Transverse colon (tissue), 4 donors: ENCODE data around the gene PPM1L. TPM values are rescaled to one million over a fixed set of nuclear protein-coding genes. Genes with fewer than 3 reads are reported as not detected.
A peak's percentile ranks its signal among the peaks of the same experiment; 100 is the strongest.
"Not testable (repeated sequence)": the region's sequence is repeated elsewhere in the genome, so short reads cannot be mapped to it uniquely, and the experiment has no call there.

ENCODE experiments used
- DNase-seq: peaks from one replicate; pipeline ENCODE4 v3.0.0-alpha.2; 2019
- H3K27ac ChIP-seq, 4 donors: fragments of 200-600 bp; sonication (generic); 2 replicates each; pipeline ENCODE4 v1.5.1; 2016 to 2018; ENCODE audit warnings: inconsistent platforms in 4 of 4
- H3K27me3 ChIP-seq: fragments of 200-600 bp; sonication (generic); 2 replicates; pipeline ENCODE4 v1.5.1; 2017; ENCODE audit warnings: inconsistent platforms
- H3K36me3 ChIP-seq, 4 donors: fragments of 200-600 bp; sonication (generic); 2 replicates each; pipeline ENCODE4 v1.5.1; 2017 to 2019; ENCODE audit warnings: inconsistent platforms in 4 of 4
- H3K4me1 ChIP-seq, 4 donors: fragments of 200-600 bp; sonication (generic); 2 replicates each; pipeline ENCODE4 v1.5.1; 2017 to 2020; ENCODE audit warnings: inconsistent platforms in 4 of 4
- H3K4me3 ChIP-seq, 4 donors: fragments of 200-600 bp; sonication (generic); 1 replicate in 1 of 4; 2 replicates in 3 of 4; pipeline versions ENCODE4 v1.5.1 to v1.6.1; 2017 to 2019; ENCODE audit warnings: inconsistent platforms in 4 of 4
- H3K9me3 ChIP-seq, 2 donors: fragments of 200-600 bp; sonication (generic); 2 replicates each; pipeline ENCODE4 v1.5.1; 2017 to 2019; ENCODE audit warnings: inconsistent platforms in 2 of 2
- EP300 ChIP-seq: sonication (generic); formaldehyde crosslinking; IDR thresholded peaks from one replicate; pipeline ENCODE4 v1.6.1; 2017; ENCODE audit warnings: antibody characterized with exemption, low read depth
- POLR2A ChIP-seq: fragments of 450-650 bp; IDR thresholded peaks from one replicate; pipeline ENCODE4 v1.6.1; 2016; ENCODE audit warnings: antibody characterized with exemption, mild to moderate bottlenecking, moderate library complexity
- POLR2AphosphoS5 ChIP-seq, 3 donors: sonication (generic); formaldehyde crosslinking; IDR thresholded peaks; one replicate each; pipeline ENCODE4 v1.6.1; 2016; ENCODE audit warnings: antibody characterized with exemption in 3 of 3
- WGBS, 2 donors: methylation state at CpG; one replicate each; pipeline ENCODE4 v1.1.5; 2018; ENCODE audit warnings: low coverage in 1 of 2; 5-methylcytosine and 5-hydroxymethylcytosine counted together
- in situ Hi-C, 4 donors: fragments of 200-750 bp; cut with MboI; loops; one replicate each; pipeline versions ENCODE4 v1.15.0 to v1.15.1; 2017; ENCODE audit warnings: low sequenced_read_pairs in 3 of 4, low pct_ligation_motif_present in 1 of 4, low pct_unique_long_range_greater_than_20kb in 1 of 4
- intact Hi-C: fragments of 100-400 bp; cut with DNase I; formaldehyde crosslinking; loops from one replicate; pipeline ENCODE4 v1.15.1; 2023; ENCODE audit warnings: low total_unique reads
- total RNA-seq, 4 donors: library from RNA; depleted of rRNA; stranded (reverse); fragments of >200 nt; gene quantifications; one replicate each; pipeline ENCODE4 v1.1.0, GENCODE V29; 2016
- TF ChIP-seq, protein P1 (sequence below), 5 experiments: fragments of 200-600 bp in 3 of 5; fragments of 450-650 bp in 2 of 5; sonication (generic) in 3 of 5; IDR thresholded peaks; 1 replicate in 2 of 5; 2 replicates in 3 of 5; pipeline ENCODE4 v1.5.1; 2016 to 2017; ENCODE audit warnings: antibody characterized with exemption in 5 of 5, inconsistent platforms in 3 of 5, mild to moderate bottlenecking in 2 of 5, moderate library complexity in 1 of 5

The PPM1L gene
- 10 to 100 TPM; 17.2 to 35.5 (median 25.6) TPM for total RNA-seq

DNA sequence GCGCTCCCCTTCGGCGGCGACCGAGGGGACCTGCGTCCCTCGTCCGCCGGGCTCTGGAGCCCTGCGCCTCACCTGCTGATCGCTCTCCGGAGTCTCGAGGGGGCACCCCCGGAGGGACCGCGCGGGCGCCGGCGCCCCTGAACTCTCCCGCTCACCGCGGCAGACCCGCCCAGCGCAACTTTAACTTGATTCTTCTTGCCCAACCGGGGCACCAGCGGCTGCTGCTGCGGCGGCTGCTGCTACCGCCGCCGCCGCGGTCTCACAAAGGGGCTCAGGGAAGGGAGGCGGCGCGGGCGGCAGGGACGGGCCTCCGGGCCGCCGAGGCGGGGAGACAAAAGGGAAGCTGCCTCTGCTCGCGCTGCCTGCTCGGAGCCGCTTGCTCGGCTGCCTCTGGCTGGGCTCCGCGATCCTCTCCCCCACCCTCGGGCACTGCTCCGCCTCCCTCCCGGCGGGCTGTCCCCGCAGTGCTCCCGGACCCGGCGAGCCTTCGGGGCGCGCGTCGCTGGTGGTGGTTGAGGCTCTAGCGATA is at the start of gene PPM1L:
TSS of gene PPM1L (plus strand) at position 456 of the 529 bp plus-strand sequence.
- H3K36me3 ChIP-seq: no peaks in the 10 kb centered on the region
- in situ Hi-C loops: no loop called here
- WGBS, 2 donors: 1% methylated on average over 38 of the region's 64 CpGs; no CpG with 5 or more reads in 1 of the 2 donors
- peaks cover 0 to 41% (median 26%) of the 10 kb centered on the region in 4 donors for H3K4me1 ChIP-seq
- H3K27ac ChIP-seq: peak within 1 kb of the TSS; percentile 92 to 98 (median 97)
- peak within 1 kb of the TSS; percentile 83 to 88 (median 84) for H3K4me3 ChIP-seq
- intact Hi-C loops: loop anchor here (10.0 kb wide), 1 partner anchor 49 kb away; no protein-coding TSS in a partner anchor
- DNase-seq: peak; percentile 68
- H3K9me3 ChIP-seq: no peaks in the 10 kb centered on the region
- TF ChIP-seq, protein P1, sequence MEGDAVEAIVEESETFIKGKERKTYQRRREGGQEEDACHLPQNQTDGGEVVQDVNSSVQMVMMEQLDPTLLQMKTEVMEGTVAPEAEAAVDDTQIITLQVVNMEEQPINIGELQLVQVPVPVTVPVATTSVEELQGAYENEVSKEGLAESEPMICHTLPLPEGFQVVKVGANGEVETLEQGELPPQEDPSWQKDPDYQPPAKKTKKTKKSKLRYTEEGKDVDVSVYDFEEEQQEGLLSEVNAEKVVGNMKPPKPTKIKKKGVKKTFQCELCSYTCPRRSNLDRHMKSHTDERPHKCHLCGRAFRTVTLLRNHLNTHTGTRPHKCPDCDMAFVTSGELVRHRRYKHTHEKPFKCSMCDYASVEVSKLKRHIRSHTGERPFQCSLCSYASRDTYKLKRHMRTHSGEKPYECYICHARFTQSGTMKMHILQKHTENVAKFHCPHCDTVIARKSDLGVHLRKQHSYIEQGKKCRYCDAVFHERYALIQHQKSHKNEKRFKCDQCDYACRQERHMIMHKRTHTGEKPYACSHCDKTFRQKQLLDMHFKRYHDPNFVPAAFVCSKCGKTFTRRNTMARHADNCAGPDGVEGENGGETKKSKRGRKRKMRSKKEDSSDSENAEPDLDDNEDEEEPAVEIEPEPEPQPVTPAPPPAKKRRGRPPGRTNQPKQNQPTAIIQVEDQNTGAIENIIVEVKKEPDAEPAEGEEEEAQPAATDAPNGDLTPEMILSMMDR (IDR thresholded peaks at IDR 0.05): no peak
- TF ChIP-seq POLR2A (no peak), POLR2AphosphoS5 (IDR thresholded peaks at IDR 0.05) (peak in 1 of 3 donors; percentile 7), EP300 (no peak)
- peaks cover 7% of the 10 kb centered on the region for H3K27me3 ChIP-seq

DNA sequence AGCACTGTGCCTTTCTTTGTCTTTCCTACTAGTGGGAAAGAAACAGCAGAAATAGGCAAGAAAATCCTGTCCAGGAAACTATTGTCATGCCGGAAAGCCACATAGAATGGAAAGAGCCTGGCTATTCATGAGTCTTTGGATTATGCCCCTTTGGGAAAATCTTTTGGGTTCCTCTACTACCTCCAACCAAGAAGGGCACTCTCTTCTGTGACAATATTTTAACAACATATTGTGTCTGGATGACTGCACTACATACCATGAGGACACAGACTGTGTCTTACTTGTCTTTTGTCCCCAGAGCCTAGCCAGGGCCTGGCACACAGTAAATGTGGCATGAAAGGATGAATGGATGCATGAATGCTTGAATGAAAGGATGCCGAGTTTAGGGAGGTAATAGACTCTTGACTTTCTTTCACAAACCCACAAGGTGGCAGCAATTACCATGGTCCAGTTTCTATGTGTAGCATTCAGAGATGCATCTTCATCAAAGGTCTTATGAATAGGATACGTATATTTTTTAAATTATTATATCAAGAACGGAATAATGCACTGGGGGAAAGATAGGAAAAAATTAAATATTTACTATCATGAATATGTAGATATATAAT is 48.7 kb upstream of the PPM1L start:
- WGBS, 2 donors: 24 to 28% methylated on average over 4 of the region's 4 CpGs
- DNase-seq: peak; percentile 20
- Histone ChIP-seq H3K27ac (no peak overlapping the region), H3K4me1 (no peaks in the 10 kb centered on the region), H3K27me3 (peaks cover 7% of the 10 kb centered on the region), H3K4me3 (no peak overlapping the region), H3K36me3 (no peaks in the 10 kb centered on the region), H3K9me3 (no peaks in the 10 kb centered on the region)
- no peak for TF ChIP-seq POLR2A
- TF ChIP-seq, protein P1 (IDR thresholded peaks at IDR 0.05): peak; percentile 49 to 62 (median 56)
- in situ Hi-C loops (loop anchor here (5.0 to 25.0 kb wide), 3 partner anchors 228 to 705 kb away; no protein-coding TSS in a partner anchor), intact Hi-C loops (loop anchor here (5.0 kb wide), 1 partner anchor 235 kb away; no protein-coding TSS in a partner anchor)

DNA sequence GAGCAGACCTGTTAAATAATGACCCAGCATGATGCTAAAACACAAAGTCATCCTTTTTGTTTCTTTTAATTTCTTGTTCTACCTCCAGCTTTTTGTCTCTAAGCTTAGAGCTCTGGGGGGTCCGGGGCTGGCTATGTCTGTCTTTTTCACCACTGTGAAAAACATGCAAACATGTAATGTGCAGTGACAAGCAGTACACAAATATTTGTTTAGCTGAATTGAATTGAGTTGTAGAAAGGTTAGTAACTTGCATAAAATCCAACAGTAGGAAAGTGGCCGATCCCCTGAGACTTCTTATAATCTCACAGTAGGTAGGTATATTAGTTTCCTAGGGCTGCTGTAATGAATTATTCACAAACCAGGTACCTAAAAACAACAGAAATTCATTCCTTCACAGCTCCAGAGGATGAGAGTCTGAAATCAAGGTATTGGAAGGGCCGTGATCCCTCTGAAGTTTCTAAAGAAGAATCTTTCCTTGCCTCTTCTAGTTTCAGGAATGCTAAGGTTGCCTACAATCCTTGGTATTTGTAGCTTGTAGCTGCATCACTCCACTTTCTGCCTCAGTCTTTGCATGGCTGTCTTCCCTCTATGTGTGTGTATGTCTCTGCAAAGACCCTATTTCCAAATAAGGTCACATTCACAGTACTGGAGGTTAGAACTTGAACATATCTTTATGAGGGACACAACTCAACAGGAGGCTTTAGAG is 46.4 kb upstream of the PPM1L start:
- TF ChIP-seq POLR2AphosphoS5 (IDR thresholded peaks at IDR 0.05): no peak
- no peak for TF ChIP-seq EP300
- TF ChIP-seq, protein P1 (IDR thresholded peaks at IDR 0.05): no peak
- TF ChIP-seq POLR2A: no peak
- intact Hi-C loops: loop anchor here (5.0 kb wide), 1 partner anchor 233 kb away; no protein-coding TSS in a partner anchor
- Histone ChIP-seq H3K36me3 (no peaks in the 10 kb centered on the region), H3K27me3 (peaks cover 7% of the 10 kb centered on the region), H3K27ac (no peak overlapping the region), H3K9me3 (no peaks in the 10 kb centered on the region), H3K4me1 (no peaks in the 10 kb centered on the region), H3K4me3 (no peak overlapping the region)
- DNase-seq: no peak
- in situ Hi-C loops: loop anchor here (5.0 to 25.0 kb wide), 3 partner anchors 225 to 703 kb away; no protein-coding TSS in a partner anchor
- 64 to 77% methylated on average over 3 of the region's 3 CpGs for WGBS, 2 donors

DNA sequence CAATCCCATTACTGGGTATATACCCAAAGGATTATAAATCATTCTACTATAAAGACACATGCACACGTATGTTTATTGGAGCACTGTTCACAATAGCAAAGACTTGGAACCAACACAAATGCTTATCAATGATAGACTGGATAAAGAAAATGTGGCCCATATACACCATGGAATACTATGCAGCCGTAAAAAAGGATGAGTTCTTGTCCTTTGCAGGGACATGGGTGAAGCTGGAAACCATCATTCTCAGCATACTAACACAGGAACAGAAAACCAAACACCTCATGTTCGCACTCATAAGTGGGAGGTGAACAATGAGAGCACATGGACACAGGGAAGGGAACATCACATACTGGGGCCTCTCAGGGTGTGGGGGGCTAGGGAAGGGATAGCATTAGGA is 42.9 kb upstream of the PPM1L start:
- intact Hi-C loops, DNase-seq, H3K4me3 ChIP-seq, H3K36me3 ChIP-seq, H3K27ac ChIP-seq, H3K27me3 ChIP-seq, H3K4me1 ChIP-seq, H3K9me3 ChIP-seq: not testable (repeated sequence)
- in situ Hi-C loops: loop anchor here in 2 of 4 donors (25.0 kb wide), 1 partner anchor 699 kb away; no protein-coding TSS in a partner anchor
- WGBS, 2 donors: 87 to 89% methylated on average over 2 to 3 of the region's 3 CpGs
